Measurements from ENCODE around the gene LZTS2. TPM values are rescaled to one million over a fixed set of nuclear protein-coding genes. Genes with fewer than 3 reads are reported as not detected.

LZTS2 gene
- total RNA-seq, 1 donor from 2014 or later, result 70.8 TPM

GRCh38 chr10:100988166-100988565, 11.4 kb upstream of the LZTS2 start:
- Mint-ChIP-seq H3K4me1 (peaks cover 21% of the 10 kb centered on the region), H3K27ac (ENCODE audit: unreplicated experiment) (no peak overlapping the region), H3K36me3 (ENCODE audit: low read depth) (peaks cover 10% of the 10 kb centered on the region), H3K27me3 (ENCODE audit: low read depth) (no peaks in the 10 kb centered on the region), H3K4me3 (peak overlapping the region; percentile 96), H3K9me3 (no peaks in the 10 kb centered on the region)
- no peak for DNase-seq (ENCODE audit: low read depth, low spot score)
- no peak for TF ChIP-seq CTCF (conservative IDR thresholded peaks at IDR 0.05)

- Mint-ChIP-seq H3K27me3 (ENCODE audit: low read depth) (no peaks in the 10 kb centered on the region), H3K9me3 (no peaks in the 10 kb centered on the region), H3K4me1 (peaks cover 28% of the 10 kb centered on the region), H3K36me3 (ENCODE audit: low read depth) (peaks cover 10% of the 10 kb centered on the region), H3K27ac (ENCODE audit: unreplicated experiment) (no peak overlapping the region), H3K4me3 (peak overlapping the region; percentile 49)
- TF ChIP-seq CTCF (conservative IDR thresholded peaks at IDR 0.05), result no peak
- no peak for DNase-seq (ENCODE audit: low read depth, low spot score)
Observed at GRCh38 chr10:100989088-100989487, 10.5 kb upstream of the LZTS2 start.

- Mint-ChIP-seq H3K27ac (ENCODE audit: unreplicated experiment) (peak overlapping the region; percentile 94), H3K36me3 (ENCODE audit: low read depth) (peaks cover 15% of the 10 kb centered on the region), H3K27me3 (ENCODE audit: low read depth) (no peaks in the 10 kb centered on the region), H3K9me3 (no peaks in the 10 kb centered on the region), H3K4me3 (peak overlapping the region; percentile 77), H3K4me1 (peaks cover 30% of the 10 kb centered on the region)
- TF ChIP-seq CTCF (conservative IDR thresholded peaks at IDR 0.05), result peak; percentile 71
- peak; percentile 40 for DNase-seq (ENCODE audit: low read depth, low spot score)
Observed at GRCh38 chr10:100993986-100994708, 5.5 kb upstream of the LZTS2 start.

- Mint-ChIP-seq H3K9me3 (no peaks in the 10 kb centered on the region), H3K27ac (ENCODE audit: unreplicated experiment) (no peak overlapping the region), H3K4me3 (peak overlapping the region; percentile 83), H3K36me3 (ENCODE audit: low read depth) (peaks cover 15% of the 10 kb centered on the region), H3K27me3 (ENCODE audit: low read depth) (no peaks in the 10 kb centered on the region), H3K4me1 (peaks cover 30% of the 10 kb centered on the region)
- DNase-seq (ENCODE audit: low read depth, low spot score), result no peak
- no peak for TF ChIP-seq CTCF (conservative IDR thresholded peaks at IDR 0.05)
Observed at GRCh38 chr10:100995181-100995580, 4.4 kb upstream of the LZTS2 start.

GRCh38 chr10:100996678-100997359, 2.8 kb upstream of the LZTS2 start:
- peaks cover 5% of the 10 kb centered on the region for H3K36me3 Mint-ChIP-seq (ENCODE audit: low read depth)
- no peak for TF ChIP-seq CTCF (conservative IDR thresholded peaks at IDR 0.05)
- H3K27me3 Mint-ChIP-seq (ENCODE audit: low read depth), result peaks cover 2% of the 10 kb centered on the region
- no peak for DNase-seq (ENCODE audit: low read depth, low spot score)
- peak overlapping the region; percentile 85 for H3K4me3 Mint-ChIP-seq
- no peak overlapping the region for H3K27ac Mint-ChIP-seq (ENCODE audit: unreplicated experiment)
- H3K4me1 Mint-ChIP-seq, result peaks cover 44% of the 10 kb centered on the region
- H3K9me3 Mint-ChIP-seq, result no peaks in the 10 kb centered on the region

Data from neural crest cell (in vitro differentiated cells).